ENCODE data around the gene CD59. TPM values are rescaled to one million over a fixed set of nuclear protein-coding genes. Genes with fewer than 3 reads are reported as not detected.

Gene CD59
- total RNA-seq, 4 donors from 2014 or later, result 190 to 448 (median 302) TPM

DNA sequence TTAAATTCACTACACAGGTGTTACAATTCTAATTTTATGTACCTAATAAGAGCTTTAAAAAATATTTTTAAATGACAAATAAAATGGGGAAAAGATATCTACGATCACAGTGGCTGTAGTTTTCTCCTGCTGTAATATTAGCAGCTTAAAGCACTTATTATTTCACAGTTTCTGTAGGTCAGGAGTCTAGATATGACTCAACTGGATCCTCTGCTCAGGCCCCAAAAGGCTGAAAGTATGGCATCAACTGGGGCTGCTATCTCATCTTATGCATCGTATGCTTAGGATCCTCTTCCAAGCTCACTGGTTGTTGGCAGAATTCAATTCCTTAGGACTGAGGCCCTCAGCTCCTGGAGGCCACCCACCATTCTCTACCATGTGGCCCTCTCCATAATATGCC is 25.2 kb upstream of the CD59 start:
- H3K36me3 ChIP-seq, result peaks cover 0 to 98% (median 4%) of the 10 kb centered on the region in 3 donors
- TF ChIP-seq POLR2A (IDR thresholded peaks at IDR 0.05), result no peak
- TF ChIP-seq, protein P1, sequence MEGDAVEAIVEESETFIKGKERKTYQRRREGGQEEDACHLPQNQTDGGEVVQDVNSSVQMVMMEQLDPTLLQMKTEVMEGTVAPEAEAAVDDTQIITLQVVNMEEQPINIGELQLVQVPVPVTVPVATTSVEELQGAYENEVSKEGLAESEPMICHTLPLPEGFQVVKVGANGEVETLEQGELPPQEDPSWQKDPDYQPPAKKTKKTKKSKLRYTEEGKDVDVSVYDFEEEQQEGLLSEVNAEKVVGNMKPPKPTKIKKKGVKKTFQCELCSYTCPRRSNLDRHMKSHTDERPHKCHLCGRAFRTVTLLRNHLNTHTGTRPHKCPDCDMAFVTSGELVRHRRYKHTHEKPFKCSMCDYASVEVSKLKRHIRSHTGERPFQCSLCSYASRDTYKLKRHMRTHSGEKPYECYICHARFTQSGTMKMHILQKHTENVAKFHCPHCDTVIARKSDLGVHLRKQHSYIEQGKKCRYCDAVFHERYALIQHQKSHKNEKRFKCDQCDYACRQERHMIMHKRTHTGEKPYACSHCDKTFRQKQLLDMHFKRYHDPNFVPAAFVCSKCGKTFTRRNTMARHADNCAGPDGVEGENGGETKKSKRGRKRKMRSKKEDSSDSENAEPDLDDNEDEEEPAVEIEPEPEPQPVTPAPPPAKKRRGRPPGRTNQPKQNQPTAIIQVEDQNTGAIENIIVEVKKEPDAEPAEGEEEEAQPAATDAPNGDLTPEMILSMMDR (IDR thresholded peaks at IDR 0.05), result no peak
- TF ChIP-seq EP300 (IDR thresholded peaks at IDR 0.05), result no peak
- DNase-seq (ENCODE audit: low spot score in 2 of 2), result no peak
- H3K4me3 ChIP-seq, result no peak overlapping the region
- H3K9me3 ChIP-seq, result peaks cover 0 to 14% (median 0%) of the 10 kb centered on the region in 4 donors
- 95 to 98% methylated on average over 2 of the region's 2 CpGs for WGBS, 2 donors
- no peaks in the 10 kb centered on the region for H3K27me3 ChIP-seq
- H3K4me1 ChIP-seq, result no peaks in the 10 kb centered on the region
- no peak overlapping the region for H3K27ac ChIP-seq

DNA sequence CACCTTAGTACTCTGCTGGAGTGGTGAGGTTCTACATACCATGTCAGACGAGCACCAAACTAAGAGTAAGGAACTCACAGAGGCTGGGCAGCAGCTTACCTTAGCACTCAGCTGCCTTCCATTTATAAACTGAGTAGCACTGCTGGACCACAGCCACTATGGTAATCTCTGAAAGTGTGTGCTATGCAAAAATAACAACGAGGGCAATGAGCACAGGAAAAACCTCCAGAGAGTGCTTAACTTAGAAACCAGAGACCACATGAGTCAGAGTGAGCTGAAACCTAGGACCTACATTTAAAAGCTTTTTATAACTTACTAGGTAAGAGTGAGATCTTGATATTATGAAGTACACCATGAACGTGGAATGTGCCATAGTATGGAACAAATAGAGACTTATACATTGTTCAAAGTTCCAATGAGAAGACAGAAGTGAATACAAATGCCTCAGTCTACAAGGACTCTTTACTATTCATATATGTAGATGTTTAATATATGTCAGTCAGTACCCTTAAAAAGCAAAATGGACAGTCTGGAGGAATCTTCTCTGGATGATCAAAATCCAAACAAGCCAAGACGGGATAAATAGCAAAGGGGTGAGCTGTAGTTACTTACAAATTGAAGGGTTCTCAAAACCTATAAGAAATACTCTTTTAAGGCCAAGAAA is 17.2 kb upstream of the CD59 start:
- TF ChIP-seq EP300 (IDR thresholded peaks at IDR 0.05) (no peak), POLR2A (IDR thresholded peaks at IDR 0.05) (no peak)
- TF ChIP-seq, protein P1 (IDR thresholded peaks at IDR 0.05), result no peak
- Histone ChIP-seq H3K27ac (no peak overlapping the region), H3K27me3 (no peaks in the 10 kb centered on the region), H3K4me1 (no peaks in the 10 kb centered on the region), H3K9me3 (no peaks in the 10 kb centered on the region), H3K36me3 (peaks cover 0 to 85% (median 0%) of the 10 kb centered on the region in 3 donors), H3K4me3 (no peak overlapping the region)
- WGBS, 2 donors, result 46 to 58% methylated on average over 4 of the region's 4 CpGs
- DNase-seq (ENCODE audit: low spot score in 2 of 2), result no peak

DNA sequence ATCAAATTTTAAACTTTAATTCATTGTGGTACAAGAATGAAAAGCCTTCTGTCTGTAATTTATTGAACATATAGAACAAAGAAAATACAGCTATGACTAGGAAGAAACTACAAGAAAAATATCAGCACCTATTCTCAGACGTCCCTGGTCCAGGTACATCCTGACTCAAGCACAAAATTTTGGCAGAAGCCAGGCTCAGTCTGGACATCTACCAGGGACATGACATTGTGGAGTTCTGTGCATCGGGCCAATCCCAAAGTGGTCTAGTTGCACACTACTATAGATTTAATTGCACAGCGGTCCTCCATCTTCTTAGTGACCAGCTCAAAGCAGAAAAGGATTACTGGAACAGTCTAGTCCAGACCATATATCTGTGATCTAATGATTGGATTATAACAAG is 15.7 kb upstream of the CD59 start:
- H3K36me3 ChIP-seq, result peaks cover 0 to 76% (median 0%) of the 10 kb centered on the region in 3 donors
- peaks cover 0 to 7% (median 2%) of the 10 kb centered on the region in 4 donors for H3K4me1 ChIP-seq
- H3K4me3 ChIP-seq, result no peak overlapping the region
- no peaks in the 10 kb centered on the region for H3K27me3 ChIP-seq
- H3K27ac ChIP-seq, result no peak overlapping the region
- 90 to 96% methylated on average over 3 of the region's 3 CpGs for WGBS, 2 donors
- TF ChIP-seq EP300 (IDR thresholded peaks at IDR 0.05) (no peak), POLR2A (IDR thresholded peaks at IDR 0.05) (no peak)
- TF ChIP-seq, protein P1 (IDR thresholded peaks at IDR 0.05), result no peak
- H3K9me3 ChIP-seq, result no peaks in the 10 kb centered on the region
- no peak for DNase-seq (ENCODE audit: low spot score in 2 of 2)

- 12 to 15% methylated on average over 2 of the region's 2 CpGs for WGBS, 2 donors
- Histone ChIP-seq H3K9me3 (no peaks in the 10 kb centered on the region), H3K27me3 (no peaks in the 10 kb centered on the region), H3K36me3 (peaks cover 0 to 57% (median 0%) of the 10 kb centered on the region in 3 donors), H3K4me1 (peaks cover 0 to 7% (median 2%) of the 10 kb centered on the region in 4 donors), H3K27ac (no peak overlapping the region), H3K4me3 (no peak overlapping the region)
- DNase-seq (ENCODE audit: low spot score in 2 of 2), result no peak
- TF ChIP-seq, protein P1 (IDR thresholded peaks at IDR 0.05), result no peak
- TF ChIP-seq POLR2A (IDR thresholded peaks at IDR 0.05) (no peak), EP300 (IDR thresholded peaks at IDR 0.05) (no peak)
Observed at GRCh38 chr11:33747979-33748378, 11.8 kb upstream of the CD59 start.

GRCh38 chr11:33743291-33743690 is 7.1 kb upstream of the CD59 start:
- Histone ChIP-seq H3K27me3 (no peaks in the 10 kb centered on the region), H3K27ac (peak overlapping the region in 1 of 4 donors; percentile 25), H3K4me1 (peaks cover 0 to 5% (median 2%) of the 10 kb centered on the region in 4 donors), H3K36me3 (peaks cover 0 to 23% (median 0%) of the 10 kb centered on the region in 3 donors), H3K4me3 (no peak overlapping the region), H3K9me3 (no peaks in the 10 kb centered on the region)
- no peak for TF ChIP-seq EP300 (IDR thresholded peaks at IDR 0.05)
- TF ChIP-seq POLR2A (IDR thresholded peaks at IDR 0.05), result no peak
- TF ChIP-seq, protein P1 (IDR thresholded peaks at IDR 0.05), result no peak
- 77 to 82% methylated on average over 5 of the region's 5 CpGs for WGBS, 2 donors
- no peak for DNase-seq (ENCODE audit: low spot score in 2 of 2)

All from tibial nerve (tissue), 4 donors.